PC-3 (cell line): ENCODE data around the gene CCNK.

Source experiments
- EZH2 ChIP-seq: fragments of 300-600 bp; sonication (generic); IDR thresholded peaks from one replicate; pipeline ENCODE4 v1.6.1; 2017; ENCODE audit warnings: antibody characterized with exemption, mild to moderate bottlenecking, low read length; ENCODE audit not compliant: unreplicated experiment
- TF ChIP-seq, protein P1 (sequence below): fragments of 300-600 bp; sonication (generic); conservative IDR thresholded peaks from 2 replicates; pipeline ENCODE4 v1.5.1; 2017; ENCODE audit warnings: antibody characterized with exemption, low read depth, mild to moderate bottlenecking, low read length

GRCh38 chr14:99540196-99541032 is 59.2 kb downstream of the CCNK start:
- TF ChIP-seq, protein P1, sequence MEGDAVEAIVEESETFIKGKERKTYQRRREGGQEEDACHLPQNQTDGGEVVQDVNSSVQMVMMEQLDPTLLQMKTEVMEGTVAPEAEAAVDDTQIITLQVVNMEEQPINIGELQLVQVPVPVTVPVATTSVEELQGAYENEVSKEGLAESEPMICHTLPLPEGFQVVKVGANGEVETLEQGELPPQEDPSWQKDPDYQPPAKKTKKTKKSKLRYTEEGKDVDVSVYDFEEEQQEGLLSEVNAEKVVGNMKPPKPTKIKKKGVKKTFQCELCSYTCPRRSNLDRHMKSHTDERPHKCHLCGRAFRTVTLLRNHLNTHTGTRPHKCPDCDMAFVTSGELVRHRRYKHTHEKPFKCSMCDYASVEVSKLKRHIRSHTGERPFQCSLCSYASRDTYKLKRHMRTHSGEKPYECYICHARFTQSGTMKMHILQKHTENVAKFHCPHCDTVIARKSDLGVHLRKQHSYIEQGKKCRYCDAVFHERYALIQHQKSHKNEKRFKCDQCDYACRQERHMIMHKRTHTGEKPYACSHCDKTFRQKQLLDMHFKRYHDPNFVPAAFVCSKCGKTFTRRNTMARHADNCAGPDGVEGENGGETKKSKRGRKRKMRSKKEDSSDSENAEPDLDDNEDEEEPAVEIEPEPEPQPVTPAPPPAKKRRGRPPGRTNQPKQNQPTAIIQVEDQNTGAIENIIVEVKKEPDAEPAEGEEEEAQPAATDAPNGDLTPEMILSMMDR = no peak
- TF ChIP-seq EZH2 = no peak
